ENCODE results near the gene ACIN1. TPM values are rescaled to one million over a fixed set of nuclear protein-coding genes. Genes with fewer than 3 reads are reported as not detected.
A peak's percentile ranks its signal among the peaks of the same experiment; 100 is the strongest.

ACIN1 gene
- total and polyA plus RNA-seq, 2 of the 13 experiments (the other 11 are each of a cell fraction or from before 2014, with no cell fraction given) = 165 to 183 TPM

DNA sequence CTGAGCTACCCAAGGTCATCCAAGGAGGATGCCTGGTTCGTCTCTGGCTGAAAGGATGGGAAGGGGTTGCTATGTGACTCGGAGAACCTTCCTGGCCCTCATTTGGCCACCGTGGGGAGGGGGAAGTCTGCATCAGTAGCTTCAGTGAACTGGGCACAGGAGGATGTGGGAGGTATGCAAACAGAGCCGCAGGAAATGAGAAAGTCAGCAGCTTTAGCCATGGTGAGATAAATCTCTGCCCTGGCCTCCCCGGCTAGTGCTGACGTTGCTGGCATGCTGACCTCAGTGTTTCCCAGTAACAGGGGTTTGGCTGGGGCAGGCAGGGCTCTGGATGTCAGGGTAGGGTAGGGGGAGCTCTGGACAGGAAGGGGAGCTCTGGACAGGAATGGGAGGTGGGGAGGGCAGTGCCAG, 26.4 kb upstream of the ACIN1 start:
- in situ Hi-C loops (cut with HindIII; ENCODE audit: extremely low pct_ligation_motif_present, low pct_unique_long_range_greater_than_20kb) = loop anchor here (5.0 kb wide), 1 partner anchor 66 kb away; no protein-coding TSS in a partner anchor
- TF ChIP-seq, protein P1, sequence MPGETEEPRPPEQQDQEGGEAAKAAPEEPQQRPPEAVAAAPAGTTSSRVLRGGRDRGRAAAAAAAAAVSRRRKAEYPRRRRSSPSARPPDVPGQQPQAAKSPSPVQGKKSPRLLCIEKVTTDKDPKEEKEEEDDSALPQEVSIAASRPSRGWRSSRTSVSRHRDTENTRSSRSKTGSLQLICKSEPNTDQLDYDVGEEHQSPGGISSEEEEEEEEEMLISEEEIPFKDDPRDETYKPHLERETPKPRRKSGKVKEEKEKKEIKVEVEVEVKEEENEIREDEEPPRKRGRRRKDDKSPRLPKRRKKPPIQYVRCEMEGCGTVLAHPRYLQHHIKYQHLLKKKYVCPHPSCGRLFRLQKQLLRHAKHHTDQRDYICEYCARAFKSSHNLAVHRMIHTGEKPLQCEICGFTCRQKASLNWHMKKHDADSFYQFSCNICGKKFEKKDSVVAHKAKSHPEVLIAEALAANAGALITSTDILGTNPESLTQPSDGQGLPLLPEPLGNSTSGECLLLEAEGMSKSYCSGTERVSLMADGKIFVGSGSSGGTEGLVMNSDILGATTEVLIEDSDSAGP (CRISPR knock-in tag; IDR thresholded peaks at IDR 0.05; ENCODE audit: borderline replicate concordance) = 0 out of 2 replicates have a peak, but pooled peaks have one; percentile 18
- TF ChIP-seq MAFK (conservative IDR thresholded peaks at IDR 0.05 in 1 of 2, IDR thresholded peaks at IDR 0.05 in 1 of 2; ENCODE audit: low read length in 2 of 2) = peak in 1 of 2 experiments; percentile 17; a peak in 2 of 4 replicates
- no peak for TF ChIP-seq MIXL1 (CRISPR knock-in tag; IDR thresholded peaks at IDR 0.05)
- TF ChIP-seq, protein P2, sequence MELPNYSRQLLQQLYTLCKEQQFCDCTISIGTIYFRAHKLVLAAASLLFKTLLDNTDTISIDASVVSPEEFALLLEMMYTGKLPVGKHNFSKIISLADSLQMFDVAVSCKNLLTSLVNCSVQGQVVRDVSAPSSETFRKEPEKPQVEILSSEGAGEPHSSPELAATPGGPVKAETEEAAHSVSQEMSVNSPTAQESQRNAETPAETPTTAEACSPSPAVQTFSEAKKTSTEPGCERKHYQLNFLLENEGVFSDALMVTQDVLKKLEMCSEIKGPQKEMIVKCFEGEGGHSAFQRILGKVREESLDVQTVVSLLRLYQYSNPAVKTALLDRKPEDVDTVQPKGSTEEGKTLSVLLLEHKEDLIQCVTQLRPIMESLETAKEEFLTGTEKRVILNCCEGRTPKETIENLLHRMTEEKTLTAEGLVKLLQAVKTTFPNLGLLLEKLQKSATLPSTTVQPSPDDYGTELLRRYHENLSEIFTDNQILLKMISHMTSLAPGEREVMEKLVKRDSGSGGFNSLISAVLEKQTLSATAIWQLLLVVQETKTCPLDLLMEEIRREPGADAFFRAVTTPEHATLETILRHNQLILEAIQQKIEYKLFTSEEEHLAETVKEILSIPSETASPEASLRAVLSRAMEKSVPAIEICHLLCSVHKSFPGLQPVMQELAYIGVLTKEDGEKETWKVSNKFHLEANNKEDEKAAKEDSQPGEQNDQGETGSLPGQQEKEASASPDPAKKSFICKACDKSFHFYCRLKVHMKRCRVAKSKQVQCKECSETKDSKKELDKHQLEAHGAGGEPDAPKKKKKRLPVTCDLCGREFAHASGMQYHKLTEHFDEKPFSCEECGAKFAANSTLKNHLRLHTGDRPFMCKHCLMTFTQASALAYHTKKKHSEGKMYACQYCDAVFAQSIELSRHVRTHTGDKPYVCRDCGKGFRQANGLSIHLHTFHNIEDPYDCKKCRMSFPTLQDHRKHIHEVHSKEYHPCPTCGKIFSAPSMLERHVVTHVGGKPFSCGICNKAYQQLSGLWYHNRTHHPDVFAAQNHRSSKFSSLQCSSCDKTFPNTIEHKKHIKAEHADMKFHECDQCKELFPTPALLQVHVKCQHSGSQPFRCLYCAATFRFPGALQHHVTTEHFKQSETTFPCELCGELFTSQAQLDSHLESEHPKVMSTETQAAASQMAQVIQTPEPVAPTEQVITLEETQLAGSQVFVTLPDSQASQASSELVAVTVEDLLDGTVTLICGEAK (IDR thresholded peaks at IDR 0.05) = no peak
- TF ChIP-seq, protein P2 (CRISPR knock-in tag; IDR thresholded peaks at IDR 0.05) = 0 out of 2 replicates have a peak, but pooled peaks have one; percentile 18
- TF ChIP-seq BORCS8-MEF2B (CRISPR knock-in tag; IDR thresholded peaks at IDR 0.05) = 0 out of 2 replicates have a peak, but pooled peaks have one; percentile 3
- TF ChIP-seq, protein P3, sequence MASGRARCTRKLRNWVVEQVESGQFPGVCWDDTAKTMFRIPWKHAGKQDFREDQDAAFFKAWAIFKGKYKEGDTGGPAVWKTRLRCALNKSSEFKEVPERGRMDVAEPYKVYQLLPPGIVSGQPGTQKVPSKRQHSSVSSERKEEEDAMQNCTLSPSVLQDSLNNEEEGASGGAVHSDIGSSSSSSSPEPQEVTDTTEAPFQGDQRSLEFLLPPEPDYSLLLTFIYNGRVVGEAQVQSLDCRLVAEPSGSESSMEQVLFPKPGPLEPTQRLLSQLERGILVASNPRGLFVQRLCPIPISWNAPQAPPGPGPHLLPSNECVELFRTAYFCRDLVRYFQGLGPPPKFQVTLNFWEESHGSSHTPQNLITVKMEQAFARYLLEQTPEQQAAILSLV (CRISPR knock-in tag; IDR thresholded peaks at IDR 0.05; ENCODE audit: borderline replicate concordance) = 0 out of 2 replicates have a peak, but pooled peaks have one; percentile 2
- 0 out of 2 replicates have a peak, but pooled peaks have one; percentile 6 for TF ChIP-seq SRY (CRISPR knock-in tag; IDR thresholded peaks at IDR 0.05)
- peak; percentile 15 for TF ChIP-seq ASH2L (IDR thresholded peaks at IDR 0.05; ENCODE audit: insufficient read length, low read depth, low read length)
- no peak for TF ChIP-seq RBM39 (IDR thresholded peaks at IDR 0.05; ENCODE audit: low read depth, low read length, poor library complexity, severe bottlenecking)

More for the DNA sequence above, 26.4 kb upstream of the ACIN1 start:
- DNase-seq (ENCODE audit: low spot score) (no peak), ATAC-seq (no peak), FAIRE-seq (no peak)
- BruUV-seq (replicated peaks) = no TSS peak
- intact Hi-C loops (cut with micrococcal nuclease; ENCODE audit: unreplicated experiment) = loop anchor here (5.0 kb wide), 2 partner anchors 176 to 261 kb away; no protein-coding TSS in a partner anchor
- Histone ChIP-seq H3K9ac (ENCODE audit: insufficient read depth, low read depth, low read length) (no peak overlapping the region), H3K36me3 (replicated peaks in 1 of 2; ENCODE audit: control insufficient read depth in 1 of 2, insufficient read depth in 2 of 2, low read length in 2 of 2) (no peaks in the 10 kb centered on the region), H3K4me2 (ENCODE audit: low read depth, low read length) (no peak overlapping the region), H3K9me3 (ENCODE audit: low read length) (no peaks in the 10 kb centered on the region), H4K20me1 (ENCODE audit: insufficient read depth, low read length) (no peaks in the 10 kb centered on the region), H3K4me1 (ENCODE audit: insufficient read depth, low read length) (peaks cover 22% of the 10 kb centered on the region), H3K4me3 (replicated peaks in 1 of 3; ENCODE audit: insufficient read depth in 1 of 3, low read depth in 2 of 3, low read length in 3 of 3) (no peak overlapping the region), H3K27ac (ENCODE audit: extremely low read length, insufficient read depth, low read length) (no peak overlapping the region), H2AFZ (ENCODE audit: low read length) (no peak overlapping the region), H3K79me2 (ENCODE audit: insufficient read depth, low read length) (no peaks in the 10 kb centered on the region), H3K27me3 (ENCODE audit: control insufficient read depth in 1 of 2, insufficient read depth in 2 of 2, low read length in 2 of 2) (peaks cover 47 to 93% of the 10 kb centered on the region in 2 experiments)
- WGBS (ENCODE audit: low lambda C conversion rate) = 23% methylated on average over 6 of the region's 6 CpGs
- POLR2A ChIA-PET = interaction anchor here (1.0 kb wide), 4 partner anchors 26 to 201 kb away, joined by 3 to 17 read pairs (median 5); partner anchors contain the start of genes ACIN1, C14orf119 and PABPN1
- CTCF ChIA-PET (ENCODE audit: low intra/inter-chr PET ratio, low total read pairs) = interaction anchor here (1.0 to 9.6 kb wide), 21 partner anchors 8 to 259 kb away, joined by 3 to 493 read pairs (median 5); partner anchors contain the start of genes ACIN1, C14orf119 and SLC7A8

All from HepG2 (cell line).